GM21619 (cell line): ENCODE measurements around the gene PRKCH.

ENCODE experiments used
- ATAC-seq: cut with Tn5 transposase; IDR thresholded peaks from one replicate; pipeline ENCODE4 v1.9.1; 2021; ENCODE audit not compliant: unreplicated experiment

The PRKCH gene

DNA sequence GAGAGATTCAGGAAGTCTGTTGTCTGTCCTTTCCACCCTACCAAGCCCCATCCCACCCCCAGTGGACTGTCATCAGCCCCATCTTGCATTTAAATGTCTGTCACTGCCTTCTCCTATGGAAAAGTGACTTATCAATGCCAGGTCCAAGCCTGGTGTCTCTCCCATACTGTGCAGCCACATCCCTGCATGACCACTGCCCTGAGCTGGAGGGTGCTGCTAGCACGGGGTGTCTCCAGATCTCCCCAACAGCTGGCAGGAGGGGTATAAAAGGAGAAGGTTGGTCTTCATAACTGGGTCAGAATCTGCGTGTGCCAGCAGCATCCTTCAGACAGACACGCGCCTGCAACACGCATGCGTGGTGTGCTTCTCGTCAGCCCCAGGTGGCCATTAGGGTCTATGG, 219.6 kb downstream of the PRKCH start:
- no peak for ATAC-seq

DNA sequence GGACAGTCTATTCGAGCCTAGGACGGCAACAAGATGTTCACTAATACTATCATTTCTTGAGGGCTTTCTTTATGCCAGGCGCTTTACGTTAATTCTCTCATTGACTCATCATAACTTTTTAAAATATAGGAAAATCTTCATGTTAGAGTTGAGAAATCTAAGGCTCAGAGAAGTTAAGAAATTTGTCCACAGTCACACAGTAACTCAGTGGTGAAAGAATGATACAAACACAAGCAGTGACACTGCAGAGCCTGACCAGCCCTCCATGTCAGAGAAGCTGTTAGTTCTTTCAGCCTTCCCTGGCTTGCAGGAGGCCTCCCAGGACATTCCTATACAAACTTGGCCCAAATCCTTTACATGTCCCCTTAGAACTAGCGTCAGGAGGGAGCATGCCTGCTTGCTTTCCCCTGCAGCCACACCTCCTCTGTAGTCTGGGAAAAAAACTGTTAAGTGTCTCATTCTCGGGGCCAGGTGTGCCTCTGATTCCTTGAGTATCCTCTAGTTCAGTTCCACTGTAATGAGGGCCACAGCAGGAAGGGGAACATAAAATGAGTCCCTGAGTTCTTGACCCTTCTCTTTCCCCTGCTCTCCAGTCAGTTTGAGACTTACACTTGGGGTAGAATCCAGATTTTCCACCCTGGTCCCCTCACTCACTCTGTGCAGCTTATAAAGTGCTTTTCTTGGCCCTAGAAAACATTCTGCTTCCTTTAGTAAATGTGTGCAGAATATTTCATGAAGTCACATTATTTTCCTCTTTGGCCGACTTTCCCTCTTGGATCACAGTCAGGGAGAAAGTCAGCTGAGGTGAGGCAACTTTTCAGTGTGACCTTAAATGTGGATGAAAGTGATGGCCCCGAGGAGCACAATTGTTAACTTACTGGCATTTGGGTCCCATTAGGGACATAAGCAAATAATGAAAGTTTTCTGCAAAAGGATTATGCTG, 221.7 kb downstream of the PRKCH start:
- ATAC-seq: no peak

DNA sequence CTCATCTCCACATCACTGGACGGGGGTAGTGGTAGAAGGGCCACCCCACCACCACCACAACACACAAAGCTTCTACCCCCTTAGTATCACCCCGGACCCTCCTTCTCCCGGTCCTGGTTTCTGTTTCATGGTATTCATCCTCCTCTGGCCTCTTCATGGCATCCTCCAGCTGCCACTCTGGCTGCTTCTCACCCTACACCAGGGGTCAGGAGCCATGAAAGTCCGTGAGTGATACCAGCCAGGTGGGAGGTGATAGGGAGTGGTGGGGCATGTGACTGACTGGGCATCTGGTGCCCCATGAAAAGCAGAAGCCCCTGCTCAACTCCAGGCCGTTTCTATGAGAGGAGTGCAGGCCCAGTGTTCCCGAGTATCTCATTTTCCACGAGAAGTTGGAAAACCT, 222.6 kb downstream of the PRKCH start:
- ATAC-seq: no peak

DNA sequence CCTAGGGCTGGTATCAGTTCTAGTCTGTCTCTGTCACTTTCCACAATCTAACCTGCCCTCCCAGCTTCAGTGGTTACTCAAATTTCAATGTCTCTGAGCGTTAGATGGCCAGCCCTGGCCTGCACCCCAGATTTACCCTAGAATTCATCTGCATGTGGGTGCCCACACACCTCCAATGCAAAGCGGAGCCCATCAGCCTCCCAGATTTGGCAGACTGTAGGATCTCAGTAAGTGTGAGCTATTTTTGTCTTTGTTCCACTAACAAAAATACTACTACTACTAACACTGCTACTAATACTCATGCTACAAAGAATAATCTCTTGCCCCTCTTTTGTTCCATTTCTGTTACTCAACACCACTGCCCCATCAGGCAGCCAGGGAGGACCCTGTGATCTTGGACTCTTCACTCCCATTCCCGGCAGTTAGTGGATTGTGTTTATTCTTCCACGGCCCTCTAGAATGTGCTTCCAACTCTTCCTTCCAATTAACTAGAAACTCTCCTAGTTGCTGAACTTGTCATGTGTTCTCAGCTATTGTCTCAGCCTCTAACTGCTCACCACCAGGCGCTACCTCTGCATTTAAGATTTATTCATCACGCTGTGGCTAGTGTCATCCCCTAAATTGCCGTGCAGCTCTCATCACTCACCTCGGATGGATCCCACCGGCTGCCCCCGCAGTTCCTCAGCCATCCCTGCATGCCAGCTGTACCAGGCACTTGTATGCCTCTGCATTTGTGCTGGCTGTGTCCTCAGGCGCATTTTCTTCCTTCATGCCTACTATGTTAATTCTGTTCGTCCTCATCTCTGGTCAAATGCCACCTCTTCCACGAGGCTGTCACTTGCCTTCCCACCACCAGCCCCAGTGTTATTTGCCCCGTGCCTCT, 223.3 kb downstream of the PRKCH start:
- ATAC-seq: no peak

DNA sequence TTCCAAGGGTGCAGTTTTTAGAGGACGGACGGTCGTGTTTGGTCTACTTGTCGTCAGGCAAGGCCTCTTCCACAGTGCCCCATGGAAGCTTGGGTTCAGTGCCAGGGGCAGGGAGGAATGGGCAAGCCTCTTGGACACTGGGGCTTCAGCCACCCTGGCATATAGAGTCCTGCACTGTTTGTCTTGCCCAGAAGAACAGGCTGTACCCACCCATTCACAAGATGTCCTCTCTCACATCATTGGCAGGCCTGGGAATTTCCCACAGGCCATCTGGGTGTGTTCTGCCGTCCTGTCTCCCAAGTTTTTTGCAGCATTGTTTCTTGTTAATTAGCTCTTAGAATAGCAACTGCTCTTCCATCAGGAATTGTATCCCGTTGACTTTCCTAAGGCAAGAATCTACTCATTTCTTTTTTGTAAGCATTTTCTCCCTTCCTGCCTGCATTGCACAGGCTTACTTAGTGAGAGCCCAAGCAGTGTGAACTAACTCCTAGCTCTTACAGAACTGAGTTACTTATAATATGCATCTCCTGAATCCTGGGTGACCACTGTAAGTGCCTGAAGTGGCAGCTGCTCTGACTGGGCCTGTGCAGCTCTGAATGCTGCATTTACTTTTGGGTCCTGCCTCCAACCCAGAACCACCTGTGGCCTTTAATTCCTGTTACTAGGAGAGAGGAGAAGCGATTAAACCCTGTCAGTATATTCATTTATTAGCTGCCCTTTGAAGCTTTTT, 224.5 kb downstream of the PRKCH start:
- no peak for ATAC-seq

DNA sequence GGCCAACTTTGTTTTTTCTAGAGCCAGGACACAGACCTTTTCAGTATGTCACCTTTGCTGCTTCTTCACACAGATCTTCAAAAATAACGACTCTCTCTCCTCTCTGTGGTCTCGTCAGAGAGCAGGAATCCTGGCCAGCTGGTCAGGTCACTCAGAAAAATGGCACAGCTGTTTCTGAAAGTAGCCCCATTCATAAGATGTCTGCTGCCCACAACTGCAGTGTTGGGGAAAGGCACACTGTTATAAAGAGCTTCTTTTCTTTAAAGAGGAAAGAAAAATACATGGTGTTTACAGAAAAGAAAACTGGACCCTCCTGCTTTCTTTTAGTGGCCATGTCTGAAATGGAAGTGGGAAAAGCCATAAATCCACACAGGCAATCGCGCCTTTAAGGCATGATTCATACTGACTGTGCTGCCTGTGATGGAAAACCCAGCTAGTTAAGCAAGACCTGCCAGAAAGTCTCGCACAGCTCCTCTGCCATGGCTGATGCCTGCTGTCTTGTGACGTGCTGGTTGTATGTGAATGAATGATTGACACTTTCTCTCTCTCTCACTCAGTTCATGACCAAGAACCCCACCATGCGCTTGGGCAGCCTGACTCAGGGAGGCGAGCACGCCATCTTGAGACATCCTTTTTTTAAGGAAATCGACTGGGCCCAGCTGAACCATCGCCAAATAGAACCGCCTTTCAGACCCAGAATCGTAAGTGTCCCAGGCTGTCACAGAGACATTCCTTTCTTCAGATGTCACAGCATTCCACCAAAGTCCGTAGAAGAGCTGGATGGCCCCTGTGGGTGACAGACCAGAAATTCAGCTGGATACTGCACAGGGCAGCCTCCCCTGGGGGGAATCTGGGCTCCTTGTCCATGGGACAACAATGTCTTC, 226.0 kb downstream of the PRKCH start:
- ATAC-seq: no peak

DNA sequence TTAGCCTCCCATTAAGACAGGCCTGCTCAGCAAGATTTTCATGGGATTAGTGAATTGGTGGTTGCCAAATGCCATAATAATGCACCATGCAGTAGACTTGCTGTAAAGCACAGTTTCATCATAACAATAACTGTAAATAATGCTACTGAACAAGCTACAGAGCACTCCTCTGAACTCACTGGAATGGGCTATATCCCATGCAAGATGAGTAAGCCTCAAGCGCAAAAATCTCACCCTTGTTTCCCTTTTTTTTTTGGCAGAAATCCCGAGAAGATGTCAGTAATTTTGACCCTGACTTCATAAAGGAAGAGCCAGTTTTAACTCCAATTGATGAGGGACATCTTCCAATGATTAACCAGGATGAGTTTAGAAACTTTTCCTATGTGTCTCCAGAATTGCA, 228.0 kb downstream of the PRKCH start:
- no peak for ATAC-seq

DNA sequence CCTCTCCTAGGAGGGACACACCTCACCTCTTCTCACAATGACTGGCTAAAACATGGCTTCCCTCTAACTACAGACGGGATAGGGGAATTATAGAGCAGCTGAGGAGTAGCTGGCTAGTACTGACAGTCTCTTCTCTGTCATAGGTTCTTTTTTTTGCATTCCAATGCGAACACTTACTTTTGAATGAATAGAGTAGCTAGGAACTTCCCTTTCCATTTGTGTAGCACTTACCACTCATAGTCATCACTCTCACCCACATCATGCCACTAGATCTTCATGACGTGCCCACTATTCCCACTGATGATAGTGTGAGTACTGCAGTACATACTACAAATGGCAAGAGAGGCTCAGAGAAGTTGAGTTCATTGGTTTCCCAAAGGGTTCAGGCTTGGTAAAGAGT, 230.0 kb downstream of the PRKCH start:
- ATAC-seq: no peak

DNA sequence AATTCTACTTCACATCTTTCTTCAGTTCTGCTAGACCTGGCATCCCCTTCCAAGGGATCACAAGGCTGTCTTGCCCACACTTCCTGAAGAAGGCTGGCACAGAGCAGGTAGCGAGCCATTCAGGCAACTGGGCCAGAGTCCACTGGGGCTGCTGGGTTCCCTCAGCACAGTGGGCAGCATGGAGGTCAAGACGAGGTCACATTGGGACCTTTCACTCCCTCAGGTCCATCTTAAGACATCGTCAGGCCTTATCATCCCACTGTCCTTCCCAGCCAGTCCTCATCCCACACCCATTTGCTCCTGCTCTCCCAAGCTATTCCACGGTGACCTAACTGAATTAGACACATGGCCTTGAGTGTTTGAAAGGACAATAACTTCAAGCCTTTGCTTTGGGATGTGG, 230.9 kb downstream of the PRKCH start:
- ATAC-seq: no peak

DNA sequence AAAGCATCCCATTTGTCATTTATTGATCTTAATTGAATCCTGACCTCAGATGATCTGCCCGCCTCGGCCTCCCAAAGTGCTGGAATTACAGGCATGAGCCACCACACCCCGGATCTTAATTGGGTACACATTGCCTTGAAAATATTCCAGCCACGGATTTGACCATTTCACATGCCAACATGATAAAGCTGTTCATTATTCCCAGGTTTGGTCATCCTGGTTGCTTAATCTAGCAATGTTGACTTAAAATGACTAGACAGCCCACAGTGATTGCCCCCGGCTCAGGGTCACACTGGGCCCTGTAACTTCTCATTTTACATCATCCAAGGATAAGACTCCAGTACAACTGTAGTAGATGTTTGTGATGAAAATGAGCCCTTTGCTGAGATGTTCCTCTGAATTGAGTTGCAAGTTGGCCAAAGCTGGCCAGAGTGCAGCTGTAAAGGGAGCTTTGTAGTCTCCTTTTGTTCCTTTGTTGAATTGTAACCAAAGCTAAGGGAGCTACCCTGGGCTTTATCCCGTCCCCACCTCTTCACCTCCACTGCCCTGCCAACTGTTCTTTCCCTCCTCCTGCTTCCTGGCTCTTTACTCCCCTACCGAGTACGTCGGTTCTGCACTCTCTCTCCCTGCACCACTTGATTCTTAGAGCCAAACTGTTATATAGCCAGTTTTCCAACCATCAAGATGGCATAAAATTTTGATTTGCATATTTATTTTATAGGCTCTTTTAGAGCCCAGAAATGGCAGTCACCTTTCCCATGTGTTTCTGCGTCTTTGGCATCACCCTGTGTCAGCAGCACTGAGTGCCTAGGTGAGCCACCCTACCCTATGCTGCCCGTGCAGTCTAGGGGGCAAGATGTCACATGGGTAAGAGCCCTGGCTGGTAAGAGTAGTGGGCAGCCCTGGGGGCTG, 232.6 kb downstream of the PRKCH start:
- no peak for ATAC-seq

DNA sequence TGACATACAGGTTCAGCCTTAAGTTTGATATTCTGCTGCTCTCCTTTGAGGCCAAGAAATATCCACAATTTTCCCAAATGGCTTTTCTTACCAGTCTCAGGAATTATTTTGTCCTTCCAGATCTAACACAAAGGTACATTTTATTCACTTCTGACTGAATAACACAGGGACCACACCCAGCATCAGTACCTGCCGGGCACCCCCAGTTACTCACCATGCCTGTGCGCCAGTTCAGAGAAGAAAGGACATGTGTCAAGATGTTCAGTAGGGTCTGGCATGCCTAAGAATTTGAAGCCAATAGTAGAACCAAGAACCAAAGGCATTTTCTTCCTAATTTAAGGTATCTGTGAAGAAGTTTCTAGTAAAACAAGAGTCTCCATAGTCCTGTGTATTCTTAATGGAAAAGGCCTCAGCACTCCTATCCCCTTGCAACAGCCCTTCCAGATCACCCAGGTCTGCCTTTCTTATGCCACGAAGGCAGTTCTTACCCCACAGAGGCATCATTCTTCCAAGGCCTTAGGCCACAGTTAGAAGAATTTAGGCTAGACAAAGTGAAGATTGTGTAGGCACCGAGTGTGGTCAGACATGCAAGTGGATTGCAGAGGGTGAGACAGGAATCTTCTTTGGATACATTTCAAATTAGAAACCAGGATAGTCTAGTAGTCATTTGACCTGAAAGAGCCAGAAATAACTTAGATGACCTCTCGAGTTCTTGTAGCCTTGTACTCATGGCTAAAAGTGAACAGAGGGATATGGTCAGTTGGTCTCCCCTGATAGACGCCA, 233.9 kb downstream of the PRKCH start:
- no peak for ATAC-seq

DNA sequence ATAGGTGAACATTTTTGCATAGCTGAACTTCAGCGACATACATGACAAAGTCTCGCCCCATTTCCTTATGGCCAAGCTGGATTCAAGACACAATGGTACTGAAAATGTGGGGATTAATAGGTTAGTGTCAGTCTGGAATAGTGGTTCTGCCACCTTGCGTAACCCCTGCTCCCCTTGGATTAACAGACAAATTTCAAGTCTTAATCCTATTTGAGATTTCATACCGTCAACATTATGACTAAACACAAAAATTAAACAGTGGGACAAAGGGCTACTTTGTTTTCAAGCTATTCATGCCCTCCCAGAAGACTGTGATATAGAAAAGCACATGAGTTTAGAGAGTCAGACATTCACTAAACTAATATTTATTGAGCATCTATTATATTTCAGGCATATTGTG, 235.1 kb downstream of the PRKCH start:
- no peak for ATAC-seq

DNA sequence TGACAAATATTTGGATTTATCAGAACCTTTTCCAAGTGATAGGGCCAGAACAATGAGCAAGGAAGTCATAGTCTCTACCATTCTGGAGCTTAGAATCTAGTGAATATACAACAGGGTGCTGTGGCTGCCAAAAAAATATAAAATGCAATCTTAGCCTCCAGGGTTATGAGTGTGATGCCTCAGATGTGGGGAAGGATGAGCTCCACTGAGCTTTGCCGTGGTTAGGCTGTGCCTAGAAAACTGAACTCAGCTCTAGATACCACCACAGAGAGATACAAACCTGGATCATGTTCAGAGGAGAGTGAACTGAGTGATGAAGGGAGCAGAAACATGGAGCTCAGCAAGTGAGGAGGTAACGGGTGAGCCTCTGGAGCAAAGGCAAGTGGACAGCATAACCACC, 235.9 kb downstream of the PRKCH start:
- no peak for ATAC-seq

DNA sequence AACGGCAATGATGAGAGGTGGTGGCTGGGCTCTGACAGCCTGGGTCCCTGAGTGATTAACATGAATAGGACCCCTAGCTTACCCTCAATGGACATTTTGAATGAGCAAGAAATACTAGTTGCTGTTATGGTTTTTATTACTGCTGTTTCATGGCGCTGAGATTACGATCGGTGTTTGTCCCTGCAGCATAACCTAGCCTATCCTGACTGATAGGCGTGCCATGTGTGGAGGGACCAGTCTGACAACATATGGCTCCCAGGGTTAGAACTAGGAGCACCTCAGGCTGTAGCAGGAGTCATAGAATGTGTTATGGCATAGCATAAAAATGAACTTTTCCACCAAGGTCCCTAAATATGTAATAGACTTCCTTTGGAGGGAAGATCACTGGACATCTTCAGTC, 236.5 kb downstream of the PRKCH start:
- no peak for ATAC-seq

DNA sequence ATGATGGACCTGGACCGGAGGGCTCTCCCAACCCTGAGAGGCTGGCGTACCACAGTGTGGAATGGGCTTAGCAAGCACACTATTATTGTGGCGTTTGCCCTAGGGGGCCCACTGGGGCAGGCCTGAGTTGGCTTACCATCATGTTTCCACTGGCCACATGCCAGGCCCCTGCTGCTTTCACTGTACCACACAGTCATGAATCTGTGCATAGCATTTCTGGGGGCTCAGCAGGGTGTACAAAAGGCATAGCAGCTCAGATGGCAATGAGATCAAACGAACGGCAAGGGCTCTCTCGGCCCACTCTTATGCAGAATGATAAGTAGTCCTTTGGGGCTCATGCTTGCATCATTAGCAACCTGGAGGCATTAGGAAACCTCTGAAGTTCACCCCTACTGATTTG, 236.9 kb downstream of the PRKCH start:
- ATAC-seq: no peak

DNA sequence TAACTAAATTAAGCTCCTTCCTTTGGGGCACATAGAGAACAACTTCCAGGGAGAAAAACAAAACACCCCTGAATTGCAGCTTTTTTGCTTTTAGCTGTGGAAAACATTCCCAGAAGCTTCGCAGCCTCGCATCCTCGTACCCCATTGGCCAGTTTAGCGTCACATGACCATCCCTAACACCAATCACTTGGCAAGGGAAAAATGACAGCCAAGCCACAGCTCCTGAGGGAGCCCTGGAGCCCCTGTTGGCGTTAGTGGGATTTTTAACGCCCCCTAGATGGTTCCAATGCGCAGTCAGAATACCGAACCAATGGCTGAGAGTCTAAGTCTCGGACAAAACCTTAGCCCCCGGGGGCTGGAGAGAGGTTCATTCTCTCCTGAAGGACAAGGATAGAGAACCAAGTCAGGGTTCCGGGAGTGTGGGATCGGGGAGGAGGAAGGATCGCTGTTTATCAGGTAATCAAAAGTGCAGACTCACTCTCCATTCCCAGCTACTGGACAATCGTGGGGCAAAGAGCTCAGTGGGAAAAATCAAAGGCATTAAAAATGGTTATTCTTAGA, 238.3 kb downstream of the PRKCH start:
- ATAC-seq: no peak

DNA sequence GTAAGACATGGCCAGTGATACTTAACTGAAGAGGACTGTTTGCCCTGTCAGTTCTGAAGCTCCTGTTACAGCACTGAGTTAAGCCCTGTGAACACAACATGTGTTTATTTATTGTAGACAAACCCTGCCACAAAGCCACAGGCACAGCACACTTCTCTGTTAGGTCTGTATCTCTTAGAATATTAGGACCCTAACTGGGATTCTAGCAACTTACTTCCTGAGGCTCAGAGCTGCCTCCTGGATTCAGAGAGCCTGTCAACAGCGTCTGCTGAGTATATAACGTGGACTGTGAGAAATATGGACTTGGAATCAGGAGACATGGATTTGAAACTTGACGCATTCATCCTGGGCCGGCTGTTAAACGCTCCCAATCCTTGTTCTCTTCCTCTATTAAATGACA, 238.9 kb downstream of the PRKCH start:
- no peak for ATAC-seq

DNA sequence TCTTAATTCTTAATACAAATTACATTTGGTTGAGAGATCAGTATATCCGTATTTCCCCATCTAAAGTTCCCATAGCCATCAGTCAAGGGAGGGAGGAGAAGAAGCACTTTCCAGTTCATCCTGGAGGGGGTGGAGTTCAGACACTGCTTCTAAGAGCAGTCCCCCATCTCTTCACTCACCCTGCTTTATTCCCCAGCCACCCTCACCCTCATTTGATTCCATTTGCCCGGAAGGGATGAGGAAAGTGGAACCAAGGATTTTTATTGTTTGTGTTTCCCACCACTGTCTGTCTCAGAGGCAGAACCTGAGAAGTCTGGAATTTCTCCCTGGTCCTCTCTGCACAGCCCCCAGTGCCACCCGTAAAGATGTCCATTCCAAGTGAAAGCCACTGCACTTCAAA, 239.7 kb downstream of the PRKCH start:
- no peak for ATAC-seq
